Brain microvascular endothelial cell (primary cell): Measurements from ENCODE around the gene HAND2.

Experiments
- DNase-seq: peaks from one replicate; pipeline ENCODE4 v3.0.0-alpha.2; 2020
- H3K27ac ChIP-seq: fragments of 250-450 bp; sonication (Bioruptor Pico); 2 replicates; pipeline ENCODE4 v1.5.1; 2020; ENCODE audit warnings: mild to moderate bottlenecking, moderate library complexity
- H3K27me3 ChIP-seq: fragments of 250-450 bp; sonication (Bioruptor Pico); replicated peaks from 2 replicates; pipeline ENCODE4 v1.5.1; 2020; ENCODE audit warnings: mild to moderate bottlenecking
- H3K36me3 ChIP-seq: fragments of 250-450 bp; sonication (Bioruptor Pico); replicated peaks from 2 replicates; pipeline ENCODE4 v1.5.1; 2020; ENCODE audit warnings: mild to moderate bottlenecking
- H3K4me3 ChIP-seq: 2 replicates; pipeline ENCODE4 v1.5.1; 2011; ENCODE audit warnings: low read depth, mild to moderate bottlenecking, control low read depth, low read length, moderate library complexity
- in situ Hi-C: cut with HindIII; loops from 2 replicates; pipeline ENCODE4 v1.10.0; 2017; ENCODE audit warnings: low sequenced_read_pairs, low pct_ligation_motif_present
- TF ChIP-seq, protein P1 (sequence below): IDR thresholded peaks from 2 replicates; pipeline ENCODE4 v1.5.1; 2011; ENCODE audit warnings: low read depth, mild to moderate bottlenecking, moderate library complexity, low read length, control low read depth, inconsistent platforms; ENCODE audit errors: missing control alignments

The HAND2 gene

GRCh38 chr4:173525118-173526011 lies 4.7 kb downstream of the HAND2 start:
- H3K27me3 ChIP-seq: peaks cover 89% of the 10 kb centered on the region
- TF ChIP-seq, protein P1, sequence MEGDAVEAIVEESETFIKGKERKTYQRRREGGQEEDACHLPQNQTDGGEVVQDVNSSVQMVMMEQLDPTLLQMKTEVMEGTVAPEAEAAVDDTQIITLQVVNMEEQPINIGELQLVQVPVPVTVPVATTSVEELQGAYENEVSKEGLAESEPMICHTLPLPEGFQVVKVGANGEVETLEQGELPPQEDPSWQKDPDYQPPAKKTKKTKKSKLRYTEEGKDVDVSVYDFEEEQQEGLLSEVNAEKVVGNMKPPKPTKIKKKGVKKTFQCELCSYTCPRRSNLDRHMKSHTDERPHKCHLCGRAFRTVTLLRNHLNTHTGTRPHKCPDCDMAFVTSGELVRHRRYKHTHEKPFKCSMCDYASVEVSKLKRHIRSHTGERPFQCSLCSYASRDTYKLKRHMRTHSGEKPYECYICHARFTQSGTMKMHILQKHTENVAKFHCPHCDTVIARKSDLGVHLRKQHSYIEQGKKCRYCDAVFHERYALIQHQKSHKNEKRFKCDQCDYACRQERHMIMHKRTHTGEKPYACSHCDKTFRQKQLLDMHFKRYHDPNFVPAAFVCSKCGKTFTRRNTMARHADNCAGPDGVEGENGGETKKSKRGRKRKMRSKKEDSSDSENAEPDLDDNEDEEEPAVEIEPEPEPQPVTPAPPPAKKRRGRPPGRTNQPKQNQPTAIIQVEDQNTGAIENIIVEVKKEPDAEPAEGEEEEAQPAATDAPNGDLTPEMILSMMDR: no peak
- in situ Hi-C loops: no loop called here
- H3K36me3 ChIP-seq: no peaks in the 10 kb centered on the region
- H3K4me3 ChIP-seq: no peak overlapping the region
- no peak overlapping the region for H3K27ac ChIP-seq
- no peak for DNase-seq

DNA sequence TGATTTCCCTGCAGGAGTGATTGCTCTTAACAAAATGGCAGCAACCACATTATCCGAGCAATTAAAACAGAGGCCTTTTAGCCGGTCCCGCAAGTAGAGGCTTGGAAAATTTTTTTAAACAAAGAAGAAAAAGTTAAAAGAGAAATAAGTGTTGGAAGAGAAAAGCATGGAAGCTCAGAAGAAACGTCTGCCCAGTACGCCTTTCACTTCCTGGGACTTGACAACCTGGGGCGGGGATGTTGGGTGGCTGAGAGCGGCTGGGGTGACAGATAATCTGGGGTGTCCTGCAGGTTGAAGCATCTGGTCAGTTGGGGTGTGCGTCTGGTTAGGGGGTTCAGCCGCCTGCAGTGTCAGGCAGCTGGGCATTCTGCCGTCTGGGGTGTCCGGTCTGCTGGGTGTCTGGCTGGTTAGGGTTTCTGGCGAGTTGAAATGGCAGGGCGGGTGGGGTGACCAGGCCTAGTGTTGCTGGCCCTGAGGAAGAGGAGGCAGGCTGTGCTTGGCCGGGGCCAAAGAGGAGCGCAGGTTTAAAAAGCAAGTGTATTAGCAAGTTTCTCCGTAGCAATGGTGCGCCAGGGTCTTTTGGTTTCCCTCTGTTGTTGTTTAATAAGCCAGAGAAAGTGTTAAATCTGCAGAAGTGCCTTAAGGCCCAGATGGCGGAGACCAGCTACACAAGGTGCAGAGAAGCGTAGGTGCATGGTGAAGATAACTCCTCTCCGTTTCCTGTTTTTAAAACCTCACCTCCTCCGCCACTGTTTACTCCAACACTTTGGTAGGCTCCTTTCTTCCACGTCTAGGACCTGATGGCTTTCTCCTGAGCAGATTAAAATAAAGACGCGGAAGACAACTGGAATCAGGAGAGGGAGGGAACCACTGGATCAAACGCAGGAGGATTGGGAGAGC lies 5.6 kb downstream of the HAND2 start:
- Histone ChIP-seq H3K27ac (no peak overlapping the region), H3K4me3 (no peak overlapping the region), H3K36me3 (no peaks in the 10 kb centered on the region), H3K27me3 (peaks cover 90% of the 10 kb centered on the region)
- in situ Hi-C loops: no loop called here
- no peak for DNase-seq
- TF ChIP-seq, protein P1: no peak

GRCh38 chr4:173522951-173523395 lies 7.1 kb downstream of the HAND2 start:
- no peak overlapping the region for H3K27ac ChIP-seq
- peak overlapping the region; percentile 47 for H3K4me3 ChIP-seq
- TF ChIP-seq, protein P1: no peak

DNA sequence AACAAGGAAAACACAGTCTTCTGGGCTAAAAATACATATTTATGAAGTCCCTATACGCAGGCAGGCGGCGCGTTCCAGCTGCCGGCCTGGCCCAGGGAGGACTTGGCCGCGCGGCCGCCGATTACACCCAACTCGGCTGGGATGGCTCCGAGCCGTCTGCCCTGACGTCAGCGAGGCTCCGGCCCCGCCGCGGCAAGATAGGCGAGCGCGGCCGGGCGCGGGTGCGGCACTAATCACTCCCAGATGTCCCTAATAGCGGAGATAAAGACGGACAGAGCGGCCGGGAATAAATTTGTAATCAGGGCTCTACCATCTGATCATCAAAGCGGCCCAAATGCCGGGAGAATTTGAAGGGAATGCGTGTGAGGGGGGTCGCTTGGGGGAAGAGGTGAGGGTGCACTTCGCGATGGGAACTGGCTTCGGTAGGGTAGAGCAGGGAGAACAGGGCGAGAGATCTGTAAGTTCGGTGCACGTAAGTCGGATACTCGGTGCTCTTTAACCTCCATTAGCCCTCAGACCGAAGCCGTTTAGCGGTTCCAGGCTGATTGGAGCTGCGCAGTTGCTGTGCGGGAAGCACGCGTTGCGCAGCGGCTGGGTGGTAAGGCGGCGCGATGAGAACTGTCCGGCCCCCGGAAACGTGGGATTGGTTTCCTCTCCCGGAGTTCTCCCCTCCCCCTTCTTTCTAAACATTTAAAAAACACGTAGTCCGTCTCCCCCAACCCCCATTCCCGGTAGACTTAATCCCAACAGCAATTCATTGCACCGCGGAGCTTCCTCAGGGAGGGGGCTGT lies 7.7 kb downstream of the HAND2 start:
- peak; percentile 58 for DNase-seq
- in situ Hi-C loops: no loop called here
- Histone ChIP-seq H3K27ac (no peak overlapping the region), H3K4me3 (peak overlapping the region; percentile 47), H3K36me3 (no peaks in the 10 kb centered on the region), H3K27me3 (peaks cover 92% of the 10 kb centered on the region)
- TF ChIP-seq, protein P1: peak; percentile 1

More at GRCh38 chr4:173522951-173523395, 7.1 kb downstream of the HAND2 start:
- in situ Hi-C loops: no loop called here
- no peak for DNase-seq
- Histone ChIP-seq H3K27me3 (peaks cover 91% of the 10 kb centered on the region), H3K36me3 (no peaks in the 10 kb centered on the region)

DNA sequence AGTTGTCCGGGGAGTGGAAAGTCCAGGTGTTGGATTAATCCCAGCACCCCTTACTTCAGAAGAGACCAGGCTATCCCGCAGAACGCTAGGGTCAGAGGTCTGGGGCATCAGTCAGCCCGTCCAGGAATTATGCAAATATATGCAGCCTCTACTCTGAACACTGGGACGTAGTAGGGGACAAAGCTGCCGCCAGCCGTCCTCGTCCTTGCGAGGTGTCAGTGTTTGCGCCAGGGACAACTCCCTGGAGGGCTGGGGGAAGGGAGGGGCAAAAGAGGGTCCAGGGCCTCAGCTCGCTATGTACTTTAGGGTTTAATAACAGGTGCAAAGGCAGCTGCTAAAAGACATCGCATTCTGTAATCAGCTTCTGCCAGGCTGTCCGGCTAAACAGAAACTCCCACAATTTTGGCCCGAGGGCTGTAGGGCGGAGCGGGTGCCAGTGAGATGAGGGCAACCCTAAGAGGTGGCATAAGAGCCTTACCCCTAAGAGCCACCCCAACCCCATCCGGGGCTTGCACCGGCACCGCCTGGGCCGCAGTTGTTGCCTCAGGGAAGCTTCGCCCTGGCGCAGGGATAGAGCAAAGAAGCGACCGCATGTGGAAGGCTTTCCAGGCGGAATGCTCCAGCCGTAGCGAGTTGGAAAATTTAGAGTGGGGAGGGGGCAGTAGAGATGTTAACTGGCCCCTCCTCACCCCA lies 8.4 kb downstream of the HAND2 start:
- TF ChIP-seq, protein P1: no peak
- Histone ChIP-seq H3K4me3 (peak overlapping the region; percentile 47), H3K27ac (no peak overlapping the region), H3K27me3 (peaks cover 92% of the 10 kb centered on the region), H3K36me3 (no peaks in the 10 kb centered on the region)
- in situ Hi-C loops: no loop called here
- no peak for DNase-seq
